ENCODE data around the gene CHD9NB. TPM values are rescaled to one million over a fixed set of nuclear protein-coding genes. Genes with fewer than 3 reads are reported as not detected.

The CHD9NB gene
- 0.63 to 1.3 TPM (median 0.99 TPM) in 5 replicates for total RNA-seq (2022; extraction: Qiagen RNA extraction)

DNA sequence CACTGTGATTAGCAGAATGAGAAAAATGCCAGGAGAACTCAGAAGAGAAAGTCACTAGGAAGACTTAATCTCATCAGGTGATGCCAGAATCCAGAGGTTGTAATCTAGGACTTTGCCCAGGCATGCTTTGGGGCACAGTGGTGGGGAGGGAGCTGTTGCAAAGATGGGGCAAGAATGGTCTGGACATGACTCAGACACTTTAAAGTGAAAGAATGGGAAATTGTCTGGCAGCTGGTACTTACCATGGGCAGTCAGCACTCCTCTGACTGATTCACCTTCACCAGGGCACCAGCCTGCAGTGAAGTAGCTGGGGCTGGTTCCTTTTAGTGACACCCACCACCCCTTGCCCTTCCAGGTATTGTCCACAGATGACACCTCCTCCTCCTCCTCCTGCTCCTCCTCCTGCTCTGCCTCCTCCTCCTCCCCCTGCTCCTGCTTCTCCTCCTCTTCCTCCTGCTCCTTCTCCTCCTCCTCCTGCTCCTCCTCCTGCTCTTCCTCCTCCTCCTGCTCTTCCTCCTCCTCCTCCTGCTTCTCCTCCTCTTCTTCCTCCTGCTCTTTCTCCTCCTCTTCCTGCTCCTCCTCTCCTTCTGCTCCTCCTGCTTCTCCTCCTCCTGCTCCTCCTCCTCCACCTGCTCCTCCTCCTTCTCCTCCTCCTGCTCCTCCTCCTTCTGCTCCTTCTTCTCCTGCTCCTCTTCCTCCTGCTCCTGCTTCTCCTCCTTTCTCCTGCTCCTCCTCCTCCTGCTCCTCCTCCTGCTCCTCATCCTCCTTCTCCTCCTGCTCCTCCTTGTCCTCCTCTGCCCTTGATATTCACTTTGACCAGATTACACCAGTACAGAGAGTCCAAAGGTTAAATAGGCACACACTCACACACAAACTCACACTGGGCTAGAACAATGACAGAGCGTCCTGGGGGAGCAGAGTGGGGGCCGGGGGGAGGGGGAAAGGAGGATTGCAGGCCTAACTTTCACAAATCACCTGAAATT, at the start of gene CHD9NB:
Gene CHD9NB (minus strand): TSS at position 379 of the 983 bp plus-strand sequence. CDS start 8,739 bp downstream, outside the sequence.

DNA sequence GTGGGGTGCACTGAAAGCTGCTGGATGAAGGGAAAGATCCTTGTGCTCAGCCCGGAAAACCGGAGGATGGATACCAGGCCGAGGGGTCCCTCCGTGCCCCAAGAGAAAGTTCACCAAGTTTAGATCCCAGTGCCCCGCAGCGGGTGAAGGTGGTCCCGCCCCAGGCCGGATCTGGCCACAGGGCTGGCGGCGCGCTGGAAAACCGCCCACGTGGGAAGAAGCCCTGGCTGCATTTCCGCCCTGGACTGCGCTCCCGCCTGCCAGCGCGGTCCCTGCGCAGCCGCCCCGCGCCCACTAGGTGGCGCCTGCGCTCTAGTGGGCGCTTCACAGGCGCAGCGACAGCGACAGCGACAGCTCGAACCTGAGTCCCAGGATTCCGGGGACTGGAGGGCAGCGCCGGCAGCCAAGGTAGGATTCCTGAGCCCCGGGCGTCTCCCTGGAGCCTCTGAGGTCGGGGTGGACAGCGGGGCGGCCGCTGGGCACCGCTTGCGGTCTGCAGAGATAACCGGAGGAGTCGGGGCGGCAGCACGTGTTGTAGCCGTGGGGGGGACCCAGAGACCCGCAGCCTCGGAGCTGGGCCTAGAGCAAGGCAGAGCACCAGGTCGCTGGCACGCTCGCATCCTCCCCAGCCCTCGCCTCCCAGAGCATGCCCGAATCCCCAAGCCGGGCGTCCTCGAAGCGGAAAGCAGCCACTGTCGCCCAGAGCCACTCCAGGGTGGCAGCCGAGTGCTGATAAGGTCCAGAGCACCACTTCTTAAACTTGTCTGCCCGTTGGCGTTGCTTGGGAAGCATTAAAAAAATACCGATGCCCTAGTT, 2.2 kb upstream of the CHD9NB start, which contains the start of gene CHD9:
Gene CHD9 (plus strand): TSS at position 322 of the 816 bp plus-strand sequence. CDS start 101,099 bp downstream, outside the sequence.

Other genes with a start within 250 kb of the CHD9NB start
- 13.0 to 22.3 TPM (median 17.5 TPM) in 5 replicates for gene CHD9, start 2.1 kb upstream of the CHD9NB start, total RNA-seq (2022; extraction: Qiagen RNA extraction)